HL-60 (cell line): ENCODE data around the gene ACACB.

Source experiments
- DNase-seq, 2 experiments: peaks; one replicate each; pipeline ENCODE4 v3.0.0-alpha.2; 2010 to 2020; ENCODE audit warnings: low read depth in 1 of 2, low spot score in 1 of 2
- H3K27ac ChIP-seq: fragments of 250-450 bp; sonication (Bioruptor Pico); replicated peaks from 2 replicates; pipeline ENCODE4 v1.5.1; 2020; ENCODE audit warnings: mild to moderate bottlenecking, moderate library complexity
- H3K27me3 ChIP-seq: fragments of 250-450 bp; sonication (Bioruptor Pico); 2 replicates; pipeline ENCODE4 v1.5.1; 2021; ENCODE audit warnings: mild to moderate bottlenecking, moderate library complexity; ENCODE audit not compliant: insufficient read depth, poor library complexity, severe bottlenecking
- H3K4me3 ChIP-seq: replicated peaks from 2 replicates; pipeline ENCODE4 v1.5.1; 2011; ENCODE audit warnings: mild to moderate bottlenecking, control low read depth, low read length; ENCODE audit not compliant: insufficient read depth
- CTCF ChIP-seq: IDR thresholded peaks from one replicate; pipeline ENCODE4 v1.5.1; 2011; ENCODE audit warnings: low read length, control low read depth, inconsistent platforms; ENCODE audit not compliant: insufficient read depth
- GABPA ChIP-seq: IDR thresholded peaks from 2 replicates; pipeline ENCODE4 v1.6.1; 2012; ENCODE audit warnings: low read depth
- POLR2AphosphoS5 ChIP-seq: IDR thresholded peaks from 2 replicates; pipeline ENCODE4 v1.6.1; 2012; ENCODE audit warnings: low read depth
- REST ChIP-seq: IDR thresholded peaks from 2 replicates; pipeline ENCODE4 v1.6.1; 2012; ENCODE audit warnings: low read depth; ENCODE audit not compliant: insufficient replicate concordance
- SPI1 ChIP-seq: IDR thresholded peaks from 2 replicates; pipeline ENCODE4 v1.6.1; 2012; ENCODE audit warnings: low read depth, mild to moderate bottlenecking, borderline replicate concordance

The ACACB gene

GRCh38 chr12:109196332-109196731, 79.9 kb downstream of the ACACB start:
- H3K4me3 ChIP-seq, result no peak overlapping the region
- TF ChIP-seq CTCF (no peak), POLR2AphosphoS5 (no peak), GABPA (no peak), REST (no peak), SPI1 (no peak)
- no peak for DNase-seq
- no peaks in the 10 kb centered on the region for H3K27me3 ChIP-seq
- H3K27ac ChIP-seq, result no peak overlapping the region

- Histone ChIP-seq H3K4me3 (no peak overlapping the region), H3K27ac (no peak overlapping the region), H3K27me3 (no peaks in the 10 kb centered on the region)
- TF ChIP-seq GABPA (no peak), REST (no peak), POLR2AphosphoS5 (no peak), CTCF (no peak), SPI1 (no peak)
- no peak for DNase-seq
These were observed 80.9 kb downstream of the ACACB start for GRCh38 chr12:109197327-109197726.

- no peak for DNase-seq
- no peaks in the 10 kb centered on the region for H3K27me3 ChIP-seq
- H3K4me3 ChIP-seq, result no peak overlapping the region
- TF ChIP-seq SPI1 (no peak), REST (no peak), GABPA (no peak), POLR2AphosphoS5 (no peak), CTCF (no peak)
- no peak overlapping the region for H3K27ac ChIP-seq
These were observed 82.9 kb downstream of the ACACB start for GRCh38 chr12:109199324-109199723.
